Measurements from ENCODE around the gene PTPRA.
"Not testable (repeated sequence)": the region's sequence is repeated elsewhere in the genome, so short reads cannot be mapped to it uniquely, and the experiment has no call there.

The PTPRA gene

GRCh38 chr20:2888224-2888955 lies 15.1 kb downstream of the PTPRA start:
- no peak for DNase-seq

GRCh38 chr20:2889209-2889608 lies 15.9 kb downstream of the PTPRA start:
- no peak for DNase-seq

- DNase-seq, result no peak
Observed at GRCh38 chr20:2889797-2890196, 16.5 kb downstream of the PTPRA start.

- DNase-seq, result no peak
Observed at GRCh38 chr20:2890742-2891141, 17.5 kb downstream of the PTPRA start.

GRCh38 chr20:2891343-2891742 lies 18.1 kb downstream of the PTPRA start:
- no peak for DNase-seq

GRCh38 chr20:2892376-2892775 lies 19.1 kb downstream of the PTPRA start:
- DNase-seq, result no peak

GRCh38 chr20:2894221-2894620 lies 20.9 kb downstream of the PTPRA start:
- DNase-seq, result no peak

GRCh38 chr20:2895154-2895553 lies 21.9 kb downstream of the PTPRA start:
- DNase-seq, result not testable (repeated sequence)

- no peak for DNase-seq
Observed at GRCh38 chr20:2899243-2899642, 26.0 kb downstream of the PTPRA start.

- no peak for DNase-seq
Observed at GRCh38 chr20:2900845-2901592, 27.7 kb downstream of the PTPRA start.

- DNase-seq, result no peak
Observed at GRCh38 chr20:2902291-2902690, 29.0 kb downstream of the PTPRA start.

GRCh38 chr20:2902818-2903217 lies 29.5 kb downstream of the PTPRA start:
- no peak for DNase-seq

- DNase-seq, result no peak
Observed at GRCh38 chr20:2903686-2904085, 30.4 kb downstream of the PTPRA start.

- DNase-seq, result no peak
Observed at GRCh38 chr20:2907519-2907918, 34.2 kb downstream of the PTPRA start.

GRCh38 chr20:2909953-2910352 lies 36.7 kb downstream of the PTPRA start:
- no peak for DNase-seq

GRCh38 chr20:2911200-2911599 lies 37.9 kb downstream of the PTPRA start:
- DNase-seq, result no peak

GRCh38 chr20:2914160-2914559 lies 40.9 kb downstream of the PTPRA start:
- DNase-seq, result peak; percentile 5

GRCh38 chr20:2917266-2917665 lies 44.0 kb downstream of the PTPRA start:
- DNase-seq, result no peak

- no peak for DNase-seq
Observed at GRCh38 chr20:2918096-2919049, 45.1 kb downstream of the PTPRA start.

GRCh38 chr20:2919518-2920245 lies 46.4 kb downstream of the PTPRA start:
- no peak for DNase-seq

GRCh38 chr20:2920473-2920872 lies 47.2 kb downstream of the PTPRA start:
- no peak for DNase-seq

- DNase-seq, result no peak
Observed at GRCh38 chr20:2921506-2921905, 48.2 kb downstream of the PTPRA start.
